ENCODE measurements around the gene AGBL4.

GRCh38 chr1:49351768-49352167, 672.0 kb downstream of the AGBL4 start:
- no peak for TF ChIP-seq CTCF (IDR thresholded peaks at IDR 0.05)
- TF ChIP-seq POLR2A (IDR thresholded peaks at IDR 0.05), result no peak
